ENCODE results near the gene BRWD1. TPM values are rescaled to one million over a fixed set of nuclear protein-coding genes. Genes with fewer than 3 reads are reported as not detected.

The BRWD1 gene
- total RNA-seq, 1 donor from 2014 or later, result 40.3 TPM

DNA sequence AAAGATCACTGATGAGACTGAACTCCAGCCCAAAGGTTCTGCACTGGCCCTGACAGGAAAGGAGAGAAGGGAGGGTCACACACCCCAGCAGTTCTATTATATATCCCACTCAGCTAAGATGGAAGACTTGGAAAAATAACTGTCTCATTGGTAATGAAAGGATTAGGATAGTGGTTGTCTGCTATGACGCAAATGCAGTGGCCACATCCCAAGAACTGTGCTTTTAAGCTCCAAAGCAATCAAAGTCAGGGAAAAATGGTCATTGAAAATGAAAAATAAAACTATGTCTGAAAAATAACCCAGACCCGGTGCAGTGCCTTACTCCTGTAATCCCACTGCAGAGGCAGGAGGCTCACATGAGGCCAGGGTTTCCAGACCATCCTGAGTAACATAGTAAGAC is 161.2 kb downstream of the BRWD1 start:
- intact Hi-C loops (cut with micrococcal nuclease), result no loop called here
- DNase-seq (no peak), ATAC-seq (ENCODE audit: low read depth) (no peak)
- no peaks in the 10 kb centered on the region for H3K4me1 Mint-ChIP-seq
- H3K36me3 Mint-ChIP-seq (ENCODE audit: low read depth), result no peaks in the 10 kb centered on the region
- no peak overlapping the region for H3K4me3 Mint-ChIP-seq
- no peaks in the 10 kb centered on the region for H3K9me3 Mint-ChIP-seq
- TF ChIP-seq, protein P1, sequence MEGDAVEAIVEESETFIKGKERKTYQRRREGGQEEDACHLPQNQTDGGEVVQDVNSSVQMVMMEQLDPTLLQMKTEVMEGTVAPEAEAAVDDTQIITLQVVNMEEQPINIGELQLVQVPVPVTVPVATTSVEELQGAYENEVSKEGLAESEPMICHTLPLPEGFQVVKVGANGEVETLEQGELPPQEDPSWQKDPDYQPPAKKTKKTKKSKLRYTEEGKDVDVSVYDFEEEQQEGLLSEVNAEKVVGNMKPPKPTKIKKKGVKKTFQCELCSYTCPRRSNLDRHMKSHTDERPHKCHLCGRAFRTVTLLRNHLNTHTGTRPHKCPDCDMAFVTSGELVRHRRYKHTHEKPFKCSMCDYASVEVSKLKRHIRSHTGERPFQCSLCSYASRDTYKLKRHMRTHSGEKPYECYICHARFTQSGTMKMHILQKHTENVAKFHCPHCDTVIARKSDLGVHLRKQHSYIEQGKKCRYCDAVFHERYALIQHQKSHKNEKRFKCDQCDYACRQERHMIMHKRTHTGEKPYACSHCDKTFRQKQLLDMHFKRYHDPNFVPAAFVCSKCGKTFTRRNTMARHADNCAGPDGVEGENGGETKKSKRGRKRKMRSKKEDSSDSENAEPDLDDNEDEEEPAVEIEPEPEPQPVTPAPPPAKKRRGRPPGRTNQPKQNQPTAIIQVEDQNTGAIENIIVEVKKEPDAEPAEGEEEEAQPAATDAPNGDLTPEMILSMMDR (IDR thresholded peaks at IDR 0.05), result no peak
- H3K27ac Mint-ChIP-seq, result no peak overlapping the region
- ChIA-PET CTCF (no interaction called here), POLR2A (no interaction called here)
- H3K27me3 Mint-ChIP-seq, result peaks cover 6% of the 10 kb centered on the region

DNA sequence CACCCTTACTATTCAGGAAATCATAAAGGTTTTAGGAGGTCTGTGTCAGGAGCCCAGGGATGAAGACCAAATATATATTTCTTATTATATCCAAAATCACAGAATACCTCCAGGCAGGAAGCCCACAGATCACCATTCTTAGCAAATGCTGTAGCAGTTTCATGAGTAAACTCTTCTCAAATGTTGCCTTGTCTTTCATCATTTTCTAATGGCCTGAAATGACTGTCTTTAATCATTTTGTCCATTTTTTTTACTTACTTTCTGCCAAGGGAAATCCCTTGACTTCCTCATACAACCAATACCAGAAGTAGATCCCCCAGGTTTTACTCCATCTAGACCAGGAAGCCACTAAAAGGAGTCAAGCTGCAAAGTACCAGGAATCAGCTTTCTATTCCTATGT is 162.6 kb downstream of the BRWD1 start:
- TF ChIP-seq, protein P1 (IDR thresholded peaks at IDR 0.05), result no peak
- Mint-ChIP-seq H3K4me3 (no peak overlapping the region), H3K4me1 (no peaks in the 10 kb centered on the region), H3K9me3 (no peaks in the 10 kb centered on the region), H3K27ac (no peak overlapping the region), H3K36me3 (ENCODE audit: low read depth) (no peaks in the 10 kb centered on the region), H3K27me3 (peaks cover 6% of the 10 kb centered on the region)
- no peak for ATAC-seq (ENCODE audit: low read depth)
- POLR2A ChIA-PET, result no interaction called here
- CTCF ChIA-PET, result interaction anchor here (0.8 kb wide), 1 partner anchor 13 kb away, joined by 3 read pairs; no protein-coding TSS in a partner anchor
- DNase-seq, result no peak
- intact Hi-C loops (cut with micrococcal nuclease), result no loop called here

DNA sequence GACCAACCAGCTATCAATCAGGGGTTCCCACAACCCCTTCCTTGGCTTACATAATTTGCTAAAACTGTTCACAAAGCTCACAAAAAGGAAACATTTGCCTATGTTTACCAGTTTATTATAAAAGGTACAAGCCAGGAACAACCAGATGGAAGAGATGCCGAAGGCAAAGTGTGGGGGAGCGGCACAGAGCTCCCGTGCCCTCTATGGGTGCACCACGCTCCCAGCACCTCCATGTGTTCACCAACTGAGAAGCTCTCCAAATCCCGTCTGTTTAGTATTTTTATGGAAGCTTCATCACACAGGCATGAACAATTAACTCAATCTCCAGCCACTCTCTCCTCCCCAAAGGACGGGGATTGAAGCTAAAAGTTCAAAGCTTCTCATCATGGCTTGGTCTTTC is 163.1 kb downstream of the BRWD1 start:
- DNase-seq (no peak), ATAC-seq (ENCODE audit: low read depth) (no peak)
- POLR2A ChIA-PET, result no interaction called here
- no peak overlapping the region for H3K27ac Mint-ChIP-seq
- no peaks in the 10 kb centered on the region for H3K9me3 Mint-ChIP-seq
- TF ChIP-seq, protein P1 (IDR thresholded peaks at IDR 0.05), result no peak
- no peaks in the 10 kb centered on the region for H3K4me1 Mint-ChIP-seq
- no peaks in the 10 kb centered on the region for H3K36me3 Mint-ChIP-seq (ENCODE audit: low read depth)
- peaks cover 6% of the 10 kb centered on the region for H3K27me3 Mint-ChIP-seq
- intact Hi-C loops (cut with micrococcal nuclease), result no loop called here
- H3K4me3 Mint-ChIP-seq, result no peak overlapping the region
- CTCF ChIA-PET, result interaction anchor here (0.8 kb wide), 1 partner anchor 12 kb away, joined by 3 read pairs; no protein-coding TSS in a partner anchor

DNA sequence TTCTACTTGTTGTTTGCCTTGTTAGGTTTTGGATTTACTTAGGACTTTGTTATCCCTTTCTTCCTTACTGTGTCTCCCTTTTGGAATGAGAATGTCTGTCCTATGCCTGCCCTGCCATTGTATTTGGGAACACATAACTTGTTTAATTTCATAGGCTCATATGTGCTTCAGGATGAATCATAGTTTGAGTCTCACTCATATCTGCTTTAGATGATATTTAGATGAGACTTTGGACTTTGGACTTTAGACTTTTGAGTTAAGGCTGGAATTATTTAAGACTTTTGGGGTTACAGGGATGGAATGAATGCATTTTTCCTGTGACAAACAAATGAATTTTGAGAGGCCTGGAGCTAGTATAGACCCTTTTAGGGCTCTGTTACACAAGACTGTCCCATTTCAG is 163.6 kb downstream of the BRWD1 start:
- H3K4me1 Mint-ChIP-seq, result no peaks in the 10 kb centered on the region
- peaks cover 6% of the 10 kb centered on the region for H3K27me3 Mint-ChIP-seq
- ChIA-PET POLR2A (no interaction called here), CTCF (no interaction called here)
- intact Hi-C loops (cut with micrococcal nuclease), result no loop called here
- no peaks in the 10 kb centered on the region for H3K36me3 Mint-ChIP-seq (ENCODE audit: low read depth)
- ATAC-seq (ENCODE audit: low read depth) (no peak), DNase-seq (no peak)
- no peak overlapping the region for H3K27ac Mint-ChIP-seq
- no peak overlapping the region for H3K4me3 Mint-ChIP-seq
- TF ChIP-seq, protein P1 (IDR thresholded peaks at IDR 0.05), result no peak
- H3K9me3 Mint-ChIP-seq, result no peaks in the 10 kb centered on the region

DNA sequence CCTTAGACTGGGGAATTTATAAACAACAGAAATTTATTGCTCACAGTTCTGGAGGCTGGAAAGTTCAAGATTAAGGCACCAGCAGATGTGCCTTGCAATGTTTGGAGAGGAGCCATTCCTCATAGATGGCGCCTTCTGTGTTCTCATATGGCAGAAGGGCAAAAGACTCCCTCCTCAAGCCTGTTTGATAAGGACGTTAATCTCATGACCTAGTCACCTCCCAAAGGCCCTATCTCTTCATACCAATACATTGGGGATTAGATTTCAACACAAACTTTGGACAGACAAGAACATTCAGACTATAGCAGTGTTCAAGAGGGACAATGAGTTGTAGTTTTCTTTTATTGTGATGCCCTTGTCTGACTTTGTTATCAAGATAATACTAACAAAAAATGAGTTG is 164.5 kb downstream of the BRWD1 start:
- no peaks in the 10 kb centered on the region for H3K36me3 Mint-ChIP-seq (ENCODE audit: low read depth)
- H3K4me3 Mint-ChIP-seq, result no peak overlapping the region
- CTCF ChIA-PET, result no interaction called here
- TF ChIP-seq, protein P1 (IDR thresholded peaks at IDR 0.05), result no peak
- no peaks in the 10 kb centered on the region for H3K4me1 Mint-ChIP-seq
- no peak overlapping the region for H3K27ac Mint-ChIP-seq
- POLR2A ChIA-PET, result no interaction called here
- H3K27me3 Mint-ChIP-seq, result peaks cover 6% of the 10 kb centered on the region
- ATAC-seq (ENCODE audit: low read depth) (no peak), DNase-seq (no peak)
- intact Hi-C loops (cut with micrococcal nuclease), result no loop called here
- H3K9me3 Mint-ChIP-seq, result no peaks in the 10 kb centered on the region
